GM12865 (cell line): ENCODE results near the gene EFNA3.
A peak's percentile ranks its signal among the peaks of the same experiment; 100 is the strongest.

Experiments used
- DNase-seq: peaks from one replicate; pipeline ENCODE4 v3.0.0; 2010; ENCODE audit warnings: low read depth
- H3K4me3 ChIP-seq: 2 replicates; pipeline ENCODE4 v1.5.1; 2011; ENCODE audit warnings: mild to moderate bottlenecking, low read depth, low read length, control low read depth
- TF ChIP-seq, protein P1 (sequence below): IDR thresholded peaks from 2 replicates; pipeline ENCODE4 v1.5.1; 2011; ENCODE audit warnings: low read length, control low read depth, low read depth, inconsistent platforms; ENCODE audit not compliant: insufficient read depth; ENCODE audit errors: missing control alignments

EFNA3 gene

DNA sequence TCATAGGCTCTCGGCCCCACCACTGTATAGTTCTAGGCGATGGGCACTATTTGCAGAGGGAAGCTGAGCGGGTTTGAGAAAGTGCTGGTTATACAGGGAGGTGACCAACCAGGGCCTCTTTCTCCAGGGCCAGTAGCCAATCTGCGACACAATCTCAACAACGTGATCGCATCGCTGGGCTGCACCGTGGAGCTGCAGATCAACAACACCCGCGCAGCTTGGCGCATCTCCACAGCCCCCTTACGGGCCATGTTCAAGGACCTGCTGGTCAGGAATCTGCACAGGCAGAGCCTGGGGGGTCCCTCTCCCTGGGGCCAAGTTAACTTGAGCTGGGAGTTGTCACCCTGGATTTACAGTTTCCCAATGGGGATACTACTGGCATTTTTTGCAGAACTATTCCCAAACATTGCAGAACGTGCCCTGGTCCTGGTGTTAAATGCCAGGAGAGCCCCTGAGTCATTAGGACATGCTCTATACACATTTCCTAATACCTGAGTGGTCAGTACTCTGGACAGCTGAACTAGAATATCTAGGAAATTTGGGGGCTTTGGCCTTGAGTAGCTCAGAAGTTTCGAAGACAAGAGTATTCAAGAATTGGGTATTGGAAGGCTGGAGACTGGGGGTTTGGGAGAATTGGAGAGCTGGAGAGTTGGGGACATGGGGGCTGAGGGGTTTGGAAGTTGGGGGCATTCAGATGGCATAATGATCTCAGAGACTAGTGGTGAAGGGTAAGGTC, 38.1 kb upstream of the EFNA3 start:
- TF ChIP-seq, protein P1, sequence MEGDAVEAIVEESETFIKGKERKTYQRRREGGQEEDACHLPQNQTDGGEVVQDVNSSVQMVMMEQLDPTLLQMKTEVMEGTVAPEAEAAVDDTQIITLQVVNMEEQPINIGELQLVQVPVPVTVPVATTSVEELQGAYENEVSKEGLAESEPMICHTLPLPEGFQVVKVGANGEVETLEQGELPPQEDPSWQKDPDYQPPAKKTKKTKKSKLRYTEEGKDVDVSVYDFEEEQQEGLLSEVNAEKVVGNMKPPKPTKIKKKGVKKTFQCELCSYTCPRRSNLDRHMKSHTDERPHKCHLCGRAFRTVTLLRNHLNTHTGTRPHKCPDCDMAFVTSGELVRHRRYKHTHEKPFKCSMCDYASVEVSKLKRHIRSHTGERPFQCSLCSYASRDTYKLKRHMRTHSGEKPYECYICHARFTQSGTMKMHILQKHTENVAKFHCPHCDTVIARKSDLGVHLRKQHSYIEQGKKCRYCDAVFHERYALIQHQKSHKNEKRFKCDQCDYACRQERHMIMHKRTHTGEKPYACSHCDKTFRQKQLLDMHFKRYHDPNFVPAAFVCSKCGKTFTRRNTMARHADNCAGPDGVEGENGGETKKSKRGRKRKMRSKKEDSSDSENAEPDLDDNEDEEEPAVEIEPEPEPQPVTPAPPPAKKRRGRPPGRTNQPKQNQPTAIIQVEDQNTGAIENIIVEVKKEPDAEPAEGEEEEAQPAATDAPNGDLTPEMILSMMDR, result no peak
- no peak overlapping the region for H3K4me3 ChIP-seq
- no peak for DNase-seq

DNA sequence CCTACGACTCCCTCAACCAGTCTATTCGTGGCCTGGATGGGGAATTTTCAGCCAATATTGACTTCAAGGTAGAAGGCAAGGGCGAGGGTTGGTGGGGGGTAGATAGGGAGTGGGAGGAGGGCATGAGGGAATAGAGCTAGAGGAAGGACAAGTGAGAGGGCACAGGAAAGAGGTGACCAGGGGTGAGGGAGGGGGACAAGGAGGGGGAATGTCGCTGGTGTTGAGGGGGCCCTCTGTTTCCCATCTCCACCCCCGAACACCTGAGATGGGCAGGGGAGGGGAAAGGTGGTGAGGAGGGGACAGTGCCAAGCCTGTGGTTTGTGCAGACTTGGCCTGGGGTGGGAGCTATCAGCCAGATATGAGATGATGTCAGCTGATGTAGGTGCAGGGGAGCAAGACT, 35.8 kb upstream of the EFNA3 start:
- H3K4me3 ChIP-seq, result no peak overlapping the region
- no peak for DNase-seq
- TF ChIP-seq, protein P1, result no peak

DNA sequence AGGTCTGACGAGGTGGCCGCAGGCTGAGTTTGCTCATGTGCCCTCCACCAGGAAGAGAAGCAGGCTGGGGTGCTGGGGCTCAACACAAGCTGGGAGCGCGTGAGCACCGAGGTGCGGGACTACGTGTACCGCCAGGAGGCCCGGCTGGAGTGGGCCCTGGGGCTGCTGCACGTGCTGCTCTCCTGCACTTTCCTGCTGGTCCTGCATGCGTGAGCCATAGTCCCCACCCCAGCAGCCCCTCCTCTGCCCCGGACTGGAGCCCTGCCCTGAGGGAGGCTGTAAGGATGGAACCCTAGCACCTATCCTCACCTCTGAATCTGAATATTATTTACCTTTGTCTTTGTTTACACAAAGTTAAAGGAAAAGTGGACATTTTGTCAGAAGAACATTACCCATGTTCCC, 35.3 kb upstream of the EFNA3 start:
- DNase-seq, result no peak
- H3K4me3 ChIP-seq, result no peak overlapping the region
- TF ChIP-seq, protein P1, result no peak

DNA sequence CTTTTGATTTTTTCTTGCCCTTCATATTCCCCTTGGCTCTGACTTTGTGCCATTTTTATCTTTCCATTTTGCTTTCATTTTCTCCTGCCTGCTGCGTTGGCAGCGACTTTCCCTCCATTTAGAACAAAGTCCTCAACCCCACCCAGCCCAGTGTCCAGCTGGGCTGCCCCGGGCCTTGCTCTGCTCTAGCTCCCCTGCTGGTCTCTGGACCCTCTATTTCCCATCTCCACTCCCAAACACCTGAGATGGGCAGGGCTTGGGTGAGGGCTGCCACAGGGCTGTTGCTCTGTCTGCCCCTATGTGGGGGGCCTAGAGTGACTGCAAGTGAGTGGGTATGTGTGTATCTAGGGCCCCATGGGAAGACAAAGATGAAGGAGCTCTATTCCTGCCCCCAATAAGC, 34.8 kb upstream of the EFNA3 start:
- TF ChIP-seq, protein P1, result no peak
- no peak for DNase-seq
- H3K4me3 ChIP-seq, result no peak overlapping the region

DNA sequence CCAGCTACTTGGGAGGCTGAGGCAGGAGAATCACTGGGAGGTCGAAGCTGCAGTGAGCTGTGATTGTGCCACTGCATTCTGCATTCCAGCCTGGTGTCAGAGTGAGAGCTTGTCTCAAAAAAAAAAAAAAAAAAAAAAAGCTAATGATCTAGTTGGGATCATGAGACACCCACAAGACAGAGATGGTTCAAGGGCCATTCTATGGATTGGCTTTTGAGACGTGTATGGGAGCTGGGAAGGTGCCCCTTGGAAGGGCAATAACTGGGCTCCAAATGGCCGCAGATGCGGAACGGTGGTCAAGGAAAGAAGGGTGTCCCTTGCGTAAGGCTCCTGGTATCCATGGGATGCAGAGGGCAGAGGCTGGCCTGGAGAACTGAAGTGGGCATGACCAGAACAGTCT, 34.3 kb upstream of the EFNA3 start:
- H3K4me3 ChIP-seq, result no peak overlapping the region
- DNase-seq, result no peak

DNA sequence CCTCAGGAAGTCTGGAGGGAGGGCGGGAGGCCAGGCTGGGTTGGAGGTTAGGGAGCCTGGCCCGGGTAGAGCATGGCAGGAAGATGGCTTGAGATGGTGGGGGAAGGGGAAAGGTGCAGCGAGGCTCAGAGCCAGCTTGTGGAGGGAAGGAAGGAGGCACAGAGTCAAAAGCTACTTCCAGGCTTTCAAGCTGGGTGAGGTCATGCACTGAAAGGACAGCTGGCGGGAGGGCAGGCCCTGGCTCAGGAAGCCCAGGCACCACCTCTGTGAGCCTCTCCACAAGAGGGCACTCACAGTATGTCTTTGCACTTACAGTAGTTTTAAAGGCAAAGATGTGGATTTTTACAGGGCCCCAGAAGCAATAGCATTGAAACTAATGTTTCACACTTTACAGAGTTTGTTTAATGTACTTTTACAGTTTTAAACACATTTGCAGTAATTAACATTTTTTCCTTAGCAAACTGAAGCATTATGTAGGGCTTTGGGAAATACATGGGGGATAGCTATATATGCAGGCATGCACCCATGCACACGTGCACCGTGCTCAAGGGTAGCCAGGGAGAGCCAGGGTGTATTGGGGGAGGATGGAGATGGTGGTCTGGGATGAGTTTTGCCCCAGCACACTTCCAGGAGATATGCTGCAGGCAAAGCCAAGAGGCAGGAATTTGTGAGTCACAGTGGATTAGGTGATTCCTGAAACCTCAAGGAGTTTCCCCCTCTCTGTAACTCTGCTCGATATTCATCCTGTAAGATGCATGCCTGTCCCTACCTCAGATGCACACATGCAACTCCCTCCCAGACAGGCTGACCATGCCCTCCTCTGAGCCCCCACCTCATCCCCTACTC, 33.6 kb upstream of the EFNA3 start:
- TF ChIP-seq, protein P1, result peak; percentile 68
- DNase-seq, result peak; percentile 81
- no peak overlapping the region for H3K4me3 ChIP-seq

More for the DNA sequence above, 34.3 kb upstream of the EFNA3 start:
- TF ChIP-seq, protein P1, result no peak
